ENCODE results near the gene PTPRN2. TPM values are rescaled to one million over a fixed set of nuclear protein-coding genes. Genes with fewer than 3 reads are reported as not detected.
"Not testable (repeated sequence)": the region's sequence is repeated elsewhere in the genome, so short reads cannot be mapped to it uniquely, and the experiment has no call there.

PTPRN2 gene
- total RNA-seq, 2 donors from 2014 or later, result 0.35 to 0.61 TPM

GRCh38 chr7:158035343-158035742 is 552.3 kb downstream of the PTPRN2 start:
- peaks cover 18 to 27% of the 10 kb centered on the region in 2 donors for H3K9me3 Mint-ChIP-seq
- no peak overlapping the region for H3K27ac Mint-ChIP-seq
- H3K36me3 Mint-ChIP-seq, result peaks cover 18 to 39% of the 10 kb centered on the region in 2 donors
- DNase-seq (ENCODE audit: low spot score in 2 of 2) (no peak), ATAC-seq (no peak)

GRCh38 chr7:158034571-158034970 is 553.1 kb downstream of the PTPRN2 start:
- H3K9me3 Mint-ChIP-seq, result peaks cover 10 to 19% of the 10 kb centered on the region in 2 donors
- no peak overlapping the region for H3K27ac Mint-ChIP-seq
- ATAC-seq (no peak), DNase-seq (ENCODE audit: low spot score in 2 of 2) (no peak)
- peaks cover 10 to 32% of the 10 kb centered on the region in 2 donors for H3K36me3 Mint-ChIP-seq

- peaks cover 9 to 26% of the 10 kb centered on the region in 2 donors for H3K36me3 Mint-ChIP-seq
- H3K27ac Mint-ChIP-seq, result not testable (repeated sequence)
These were observed 553.7 kb downstream of the PTPRN2 start for GRCh38 chr7:158033925-158034324.

GRCh38 chr7:158033196-158033595 is 554.4 kb downstream of the PTPRN2 start:
- peaks cover 5 to 13% of the 10 kb centered on the region in 2 donors for H3K9me3 Mint-ChIP-seq
- DNase-seq (ENCODE audit: low spot score in 2 of 2), result no peak
- peaks cover 9 to 26% of the 10 kb centered on the region in 2 donors for H3K36me3 Mint-ChIP-seq
- H3K27ac Mint-ChIP-seq, result peak overlapping the region in 1 of 2 donors; percentile 86
- no peak for ATAC-seq

More at GRCh38 chr7:158033925-158034324, 553.7 kb downstream of the PTPRN2 start:
- not testable (repeated sequence) for DNase-seq (ENCODE audit: low spot score in 2 of 2); ATAC-seq
- H3K9me3 Mint-ChIP-seq, result peaks cover 5 to 13% of the 10 kb centered on the region in 2 donors

GRCh38 chr7:158032561-158033115 is 555.0 kb downstream of the PTPRN2 start:
- Mint-ChIP-seq H3K36me3 (peaks cover 9 to 26% of the 10 kb centered on the region in 2 donors), H3K27ac (peak overlapping the region in 1 of 2 donors; percentile 86), H3K9me3 (peaks cover 5 to 9% of the 10 kb centered on the region in 2 donors)
- ATAC-seq (no peak), DNase-seq (ENCODE audit: low spot score in 2 of 2) (no peak)

GRCh38 chr7:158031867-158032308 is 555.7 kb downstream of the PTPRN2 start:
- no peak for ATAC-seq
- H3K27ac Mint-ChIP-seq, result no peak overlapping the region

GRCh38 chr7:158030566-158030965 is 557.1 kb downstream of the PTPRN2 start:
- H3K27ac Mint-ChIP-seq, result no peak overlapping the region
- ATAC-seq, result no peak
- DNase-seq (ENCODE audit: low spot score in 2 of 2), result no peak
- peaks cover 5% of the 10 kb centered on the region in 2 donors for H3K9me3 Mint-ChIP-seq
- peaks cover 9 to 26% of the 10 kb centered on the region in 2 donors for H3K36me3 Mint-ChIP-seq

More at GRCh38 chr7:158031867-158032308, 555.7 kb downstream of the PTPRN2 start:
- Mint-ChIP-seq H3K9me3 (peaks cover 5 to 9% of the 10 kb centered on the region in 2 donors), H3K36me3 (peaks cover 9 to 26% of the 10 kb centered on the region in 2 donors)
- no peak for DNase-seq (ENCODE audit: low spot score in 2 of 2)

GRCh38 chr7:158030071-158030470 is 557.6 kb downstream of the PTPRN2 start:
- Mint-ChIP-seq H3K36me3 (peaks cover 9 to 26% of the 10 kb centered on the region in 2 donors), H3K9me3 (peaks cover 5% of the 10 kb centered on the region in 2 donors), H3K27ac (no peak overlapping the region)
- DNase-seq (ENCODE audit: low spot score in 2 of 2) (no peak), ATAC-seq (no peak)

- Mint-ChIP-seq H3K27ac (no peak overlapping the region), H3K36me3 (peaks cover 9 to 25% of the 10 kb centered on the region in 2 donors), H3K9me3 (peaks cover 5% of the 10 kb centered on the region in 2 donors)
- ATAC-seq (no peak), DNase-seq (ENCODE audit: low spot score in 2 of 2) (no peak)
These were observed 558.1 kb downstream of the PTPRN2 start for GRCh38 chr7:158029509-158029908.

- Mint-ChIP-seq H3K9me3 (peaks cover 5% of the 10 kb centered on the region in 2 donors), H3K36me3 (peaks cover 9 to 19% of the 10 kb centered on the region in 2 donors), H3K27ac (no peak overlapping the region)
- DNase-seq (ENCODE audit: low spot score in 2 of 2) (no peak), ATAC-seq (no peak)
These were observed 558.7 kb downstream of the PTPRN2 start for GRCh38 chr7:158028971-158029370.

- H3K27ac Mint-ChIP-seq, result no peak overlapping the region
- peaks cover 9 to 15% of the 10 kb centered on the region in 2 donors for H3K36me3 Mint-ChIP-seq
- peaks cover 5% of the 10 kb centered on the region in 2 donors for H3K9me3 Mint-ChIP-seq
- no peak for DNase-seq (ENCODE audit: low spot score in 2 of 2)
- no peak for ATAC-seq
These were observed 559.2 kb downstream of the PTPRN2 start for GRCh38 chr7:158028290-158028941.

GRCh38 chr7:158027646-158028045 is 560.0 kb downstream of the PTPRN2 start:
- Mint-ChIP-seq H3K36me3 (peaks cover 3 to 7% of the 10 kb centered on the region in 2 donors), H3K27ac (no peak overlapping the region), H3K9me3 (no peaks in the 10 kb centered on the region)
- DNase-seq (ENCODE audit: low spot score in 2 of 2) (no peak), ATAC-seq (no peak)

GRCh38 chr7:158026636-158027265 is 560.9 kb downstream of the PTPRN2 start:
- no peaks in the 10 kb centered on the region for H3K9me3 Mint-ChIP-seq
- H3K36me3 Mint-ChIP-seq, result no peaks in the 10 kb centered on the region
- DNase-seq (ENCODE audit: low spot score in 2 of 2), result no peak
- no peak overlapping the region for H3K27ac Mint-ChIP-seq
- ATAC-seq, result no peak

- ATAC-seq (no peak), DNase-seq (ENCODE audit: low spot score in 2 of 2) (no peak)
- Mint-ChIP-seq H3K9me3 (no peaks in the 10 kb centered on the region), H3K27ac (peak overlapping the region in 1 of 2 donors; percentile 36), H3K36me3 (no peaks in the 10 kb centered on the region)
These were observed 561.7 kb downstream of the PTPRN2 start for GRCh38 chr7:158025686-158026600.

GRCh38 chr7:158024881-158025280 is 562.7 kb downstream of the PTPRN2 start:
- Mint-ChIP-seq H3K36me3 (no peaks in the 10 kb centered on the region), H3K27ac (no peak overlapping the region), H3K9me3 (no peaks in the 10 kb centered on the region)
- DNase-seq (ENCODE audit: low spot score in 2 of 2) (no peak), ATAC-seq (no peak)

GRCh38 chr7:158024351-158024715 is 563.3 kb downstream of the PTPRN2 start:
- Mint-ChIP-seq H3K36me3 (no peaks in the 10 kb centered on the region), H3K9me3 (no peaks in the 10 kb centered on the region), H3K27ac (no peak overlapping the region)
- DNase-seq (ENCODE audit: low spot score in 2 of 2) (no peak), ATAC-seq (no peak)
